K562 (cell line): Measurements from ENCODE around the gene ADD1. TPM values are rescaled to one million over a fixed set of nuclear protein-coding genes. Genes with fewer than 3 reads are reported as not detected.

Experiments
- ATAC-seq: fragments of 200-7000 bp; cut with Tn5 transposase; 3 replicates; pipeline ENCODE4 v1.9.1; 2020; ENCODE audit warnings: moderate library complexity
- BruUV-seq: library from RNA; stranded (reverse); fragments of 400-500 nt; replicated peaks from 2 replicates; lab custom pipeline; 2021; lab: Mats Ljungman, UMichigan
- CTCF ChIA-PET: fragments of 300-600 bp; formaldehyde crosslinking; extraction: SDS; loops from one replicate; lab custom pipeline; 2021; ENCODE audit warnings: low intra/inter-chr PET ratio; lab: Yijun Ruan, JAX
- POLR2A ChIA-PET: fragments of 300-600, 350-650 bp; sonication (Branson Sonifier 250); formaldehyde crosslinking; extraction: SDS; loops from one replicate; lab custom pipeline; 2021; ENCODE audit warnings: antibody characterized with exemption, inconsistent platforms; lab: Yijun Ruan, JAX
- DNase-seq, 4 experiments: peaks; one replicate each; pipeline versions ENCODE4 v3.0.0 to v3.0.0-alpha.2; 2011 to 2018; ENCODE audit warnings: low spot score in 3 of 4, mixed read lengths in 3 of 4; ENCODE audit errors: extremely low read depth in 1 of 4
- FAIRE-seq: peaks from 2 replicates; lab custom pipeline; 2011; peaks lifted over from hg19 to GRCh38; lab: Jason Lieb, UNC
- H2AFZ ChIP-seq: 2 replicates; pipeline ENCODE4 v1.6.0; 2011; ENCODE audit warnings: low read depth, low read length, control low read depth, inconsistent platforms
- H3K27ac ChIP-seq: fragments of 200-600 bp; 3 replicates; pipeline ENCODE4 v1.8.0; 2011; ENCODE audit warnings: low read depth, mild to moderate bottlenecking, control low read depth, inconsistent platforms, low read length, moderate library complexity, mixed read lengths; ENCODE audit errors: extremely low read depth
- H3K27me3 ChIP-seq, 2 experiments: fragments of 300-600 bp in 1 of 2; 2 replicates in 1 of 2; 3 replicates in 1 of 2; pipeline versions ENCODE4 v1.6.0 to v1.8.0; 2011; ENCODE audit warnings: inconsistent platforms in 2 of 2, low read length in 2 of 2, mild to moderate bottlenecking in 1 of 2, mixed read lengths in 1 of 2, moderate library complexity in 1 of 2; ENCODE audit not compliant: control insufficient read depth in 2 of 2, insufficient read depth in 2 of 2
- H3K36me3 ChIP-seq: fragments of 300-600 bp; 3 replicates; pipeline ENCODE4 v1.8.0; 2011; ENCODE audit warnings: mild to moderate bottlenecking, low read length, inconsistent platforms; ENCODE audit not compliant: control insufficient read depth, insufficient read depth
- H3K4me1 ChIP-seq, 2 experiments: fragments of 200-600 bp in 1 of 2; replicated peaks in 1 of 2; 2 replicates in 1 of 2; 3 replicates in 1 of 2; pipeline versions ENCODE4 v1.5.1 to v1.8.0; 2011; ENCODE audit warnings: inconsistent platforms in 2 of 2, low read length in 2 of 2, mild to moderate bottlenecking in 1 of 2, mixed read lengths in 1 of 2, moderate library complexity in 1 of 2; ENCODE audit not compliant: control insufficient read depth in 2 of 2, insufficient read depth in 2 of 2
- H3K4me2 ChIP-seq: 2 replicates; pipeline ENCODE4 v1.6.1; 2011; ENCODE audit warnings: low read length, control low read depth, inconsistent platforms, mixed read lengths; ENCODE audit not compliant: insufficient read depth
- H3K4me3 ChIP-seq: fragments of 200-600 bp; sonication (generic), shearing (Covaris generic); 2 replicates; pipeline ENCODE4 v1.5.1; 2016; ENCODE audit warnings: control low read depth, inconsistent platforms
- H3K79me2 ChIP-seq: fragments of 200-600 bp; 3 replicates; pipeline ENCODE4 v1.8.0; 2011; ENCODE audit warnings: low read length, inconsistent platforms; ENCODE audit not compliant: control insufficient read depth, insufficient read depth
- H3K9ac ChIP-seq, 2 experiments: 2 replicates each; pipeline versions ENCODE4 v1.6.0 to v1.6.1; 2011; ENCODE audit warnings: low read depth in 2 of 2, low read length in 2 of 2, control low read depth in 1 of 2, inconsistent platforms in 1 of 2, mild to moderate bottlenecking in 1 of 2, mixed read lengths in 1 of 2; ENCODE audit not compliant: insufficient read depth in 1 of 2
- H3K9me1 ChIP-seq: one replicate; pipeline ENCODE4 v1.6.0; 2011; ENCODE audit warnings: inconsistent platforms, mild to moderate bottlenecking, low read length, moderate library complexity; ENCODE audit not compliant: control insufficient read depth, insufficient read depth
- H3K9me3 ChIP-seq: replicated peaks from 2 replicates; pipeline ENCODE4 v1.5.1; 2011; ENCODE audit warnings: low read depth, low read length, inconsistent platforms; ENCODE audit not compliant: control insufficient read depth, insufficient read depth
- H4K20me1 ChIP-seq: replicated peaks from 2 replicates; pipeline ENCODE4 v1.6.1; 2011; ENCODE audit warnings: low read length, inconsistent platforms, mixed read lengths; ENCODE audit not compliant: control insufficient read depth, insufficient read depth
- KAT2B ChIP-seq: IDR thresholded peaks from one replicate; pipeline ENCODE4 v1.6.1; 2012; ENCODE audit warnings: low read depth, mild to moderate bottlenecking, control low read depth, inconsistent platforms, low read length, moderate library complexity
- PHF21A ChIP-seq: fragments of 450-650 bp; IDR thresholded peaks from 2 replicates; pipeline ENCODE4 v1.6.1; 2017; ENCODE audit warnings: low read depth, borderline replicate concordance
- POLR2AphosphoS5 ChIP-seq: IDR thresholded peaks from 2 replicates; pipeline ENCODE4 v1.6.1; 2011; ENCODE audit warnings: mild to moderate bottlenecking, low read depth, low read length, moderate library complexity; ENCODE audit not compliant: control insufficient read depth, insufficient read depth
- RBM15 ChIP-seq: fragments of 200-400 bp; formaldehyde crosslinking; IDR thresholded peaks from 2 replicates; pipeline ENCODE4 v1.6.1; 2018; ENCODE audit warnings: mild to moderate bottlenecking, low read length, moderate library complexity; ENCODE audit not compliant: insufficient read depth
- SETDB1 ChIP-seq: IDR thresholded peaks from one replicate; pipeline ENCODE4 v1.6.1; 2012; ENCODE audit warnings: low read length, control low read depth, inconsistent platforms
- THRAP3 ChIP-seq: fragments of 450-650 bp; IDR thresholded peaks from 2 replicates; pipeline ENCODE4 v1.6.1; 2016; ENCODE audit warnings: mild to moderate bottlenecking, inconsistent platforms, borderline replicate concordance
- XRCC5 ChIP-seq: fragments of 200-400 bp; formaldehyde crosslinking; IDR thresholded peaks from 2 replicates; pipeline ENCODE4 v1.6.1; 2017; ENCODE audit warnings: low read depth, mild to moderate bottlenecking, low read length
- ZKSCAN1 ChIP-seq: fragments of 150-350 bp; IDR thresholded peaks from 2 replicates; pipeline ENCODE4 v1.6.1; 2016; ENCODE audit warnings: low read depth, low read length
- WGBS: fragments of 100-300 bp; shearing (Covaris generic); methylation state at CpG from one replicate; pipeline ENCODE4 v1.1.6; 2016; ENCODE audit warnings: low coverage, mixed read lengths; ENCODE audit not compliant: insufficient coverage; ENCODE audit errors: missing lambda C conversion rate; 5-methylcytosine and 5-hydroxymethylcytosine counted together
- in situ Hi-C: fragments of 300-500 bp; cut with MboI; formaldehyde crosslinking; loops from 4 replicates; pipeline ENCODE4 v1.15.0; 2018; ENCODE audit warnings: inconsistent platforms, mixed read lengths
- intact Hi-C: fragments of 100-400 bp; cut with micrococcal nuclease; formaldehyde crosslinking; loops from 2 replicates; pipeline ENCODE4 v1.14.2; 2022
- polyA plus RNA-seq, 8 experiments: library from polyadenylated mRNA; depleted of rRNA in 4 of 8; stranded (reverse) in 5 of 8; unstranded in 3 of 8; fragments of >200 nt; fragmentation: Nextera tagmentation in 2 of 8; fragmentation: Illumina TruSeq in 1 of 8; extraction: Ambion mirVana in 2 of 8; extraction: Trizol in 1 of 8; gene quantifications; 2 replicates each; pipeline versions ENCODE4 v1.2.1 to v1.2.3, GENCODE V29; 2011 to 2014; ENCODE audit warnings: inconsistent platforms in 1 of 8, missing spikeins in 1 of 8
- total RNA-seq, 7 experiments: library from RNA; depleted of rRNA in 6 of 7; stranded (reverse); fragments of >200 nt in 6 of 7; fragmentation: Illumina TruSeq in 2 of 7; extraction: Trizol in 2 of 7; gene quantifications; 2 replicates each; pipeline versions ENCODE4 v1.2.1 to v1.2.3, GENCODE V29; 2011 to 2021; ENCODE audit warnings: low replicate concordance in 1 of 7
- TF ChIP-seq, protein P1 (sequence below): fragments of 250-450 bp; sonication (Bioruptor Pico); IDR thresholded peaks from 2 replicates; pipeline ENCODE4 v1.8.0; 2021; ENCODE audit warnings: mild to moderate bottlenecking, moderate library complexity

The ADD1 gene
- total and polyA plus RNA-seq, 9 of the 15 experiments (the other 6 are each of a cell fraction or from before 2014, with no cell fraction given) = 17.5 to 153 (median 74.0) TPM

DNA sequence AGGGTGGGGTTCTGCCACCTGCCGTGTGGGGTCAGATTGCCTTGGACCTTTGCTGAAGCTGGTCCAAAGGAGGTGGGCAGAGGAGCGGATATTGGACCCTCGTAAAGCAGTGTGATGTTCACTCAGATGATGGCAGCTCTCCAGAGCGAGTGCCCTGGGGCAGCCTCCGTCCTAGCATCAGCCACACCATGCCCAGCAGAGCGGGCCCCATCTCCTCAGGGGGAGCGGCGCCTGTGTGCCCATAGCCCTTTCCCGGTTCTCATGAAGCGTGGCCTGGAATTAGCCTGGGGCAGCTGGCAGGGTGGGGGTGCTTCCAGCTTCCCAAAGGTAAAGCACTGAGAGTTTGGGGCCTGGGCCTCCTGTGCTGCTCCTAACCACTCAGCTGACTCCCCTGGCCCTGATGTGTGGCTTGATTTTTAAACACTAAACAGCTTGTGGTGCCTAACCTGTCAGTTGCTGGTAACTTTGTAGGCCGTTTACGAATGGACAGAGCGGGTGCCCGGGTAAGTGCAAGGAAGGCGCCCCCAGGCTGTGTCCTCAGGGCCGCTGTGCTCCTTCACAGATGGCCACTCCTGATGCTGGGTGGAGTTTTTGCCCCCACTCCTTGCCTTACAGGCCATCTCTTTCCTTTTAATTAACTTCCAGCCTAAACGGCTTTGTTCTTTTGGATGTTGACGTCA is 83.5 kb downstream of the ADD1 start:
- Histone ChIP-seq H4K20me1 (0 out of 2 replicates have a peak, but pooled peaks cover 8% of the 10 kb centered on the region), H3K9me3 (no peaks in the 10 kb centered on the region), H3K4me1 (peaks cover 0 to 21% of the 10 kb centered on the region in 2 experiments; a peak in 1 of 5 replicates), H3K27me3 (no peaks in the 10 kb centered on the region)
- FAIRE-seq = no peak
- no peak for ATAC-seq
- TF ChIP-seq KAT2B = no peak
- TF ChIP-seq POLR2AphosphoS5 = no peak
- TF ChIP-seq, all 486 proteins: peak for 0
- Histone ChIP-seq H3K4me2 (no peak overlapping the region), H3K27ac (no peak overlapping the region), H3K79me2 (no peaks in the 10 kb centered on the region; the same call in 2 of the 3 replicates), H3K36me3 (peaks cover 84% of the 10 kb centered on the region; the same call in 2 of the 3 replicates), H3K9me1 (no peaks in the 10 kb centered on the region), H3K9ac (no peak overlapping the region), H2AFZ (no peak overlapping the region), H3K4me3 (no peak overlapping the region)
- no TSS peak for BruUV-seq
- intact Hi-C loops = no loop called here
- 92% methylated on average over 17 of the region's 18 CpGs for WGBS
- ChIA-PET POLR2A (interaction anchor here (1.2 kb wide), 1 partner anchor 15 kb away, joined by 3 read pairs; no protein-coding TSS in a partner anchor), CTCF (no interaction called here)
- DNase-seq = no peak
- in situ Hi-C loops = no loop called here

DNA sequence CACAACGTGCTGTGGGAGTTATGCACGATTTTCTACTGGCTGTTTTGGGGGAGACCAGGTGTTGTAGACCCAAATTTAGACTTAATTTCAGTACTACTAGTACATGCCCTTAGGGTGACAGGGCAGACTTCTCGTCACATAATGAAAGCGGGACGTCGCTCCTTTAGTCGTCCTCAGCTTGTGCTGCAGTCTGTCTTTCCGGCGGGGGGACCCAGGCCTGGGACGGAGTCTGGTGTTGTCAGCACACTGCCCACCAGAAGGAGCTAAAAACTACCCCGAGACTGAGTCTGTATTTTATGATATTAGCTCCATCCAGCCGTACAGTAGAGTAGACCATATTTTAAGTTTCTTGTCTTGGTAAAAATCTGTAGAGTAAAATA is 84.0 kb downstream of the ADD1 start:
- FAIRE-seq = no peak
- ChIA-PET POLR2A (interaction anchor here (1.2 kb wide), 1 partner anchor 15 kb away, joined by 3 read pairs; no protein-coding TSS in a partner anchor), CTCF (no interaction called here)
- H3K9me3 ChIP-seq = no peaks in the 10 kb centered on the region
- H3K4me3 ChIP-seq = no peak overlapping the region
- H2AFZ ChIP-seq = no peak overlapping the region
- BruUV-seq = no TSS peak
- peaks cover 90% of the 10 kb centered on the region; the same call in 2 of the 3 replicates for H3K36me3 ChIP-seq
- TF ChIP-seq, protein P1, sequence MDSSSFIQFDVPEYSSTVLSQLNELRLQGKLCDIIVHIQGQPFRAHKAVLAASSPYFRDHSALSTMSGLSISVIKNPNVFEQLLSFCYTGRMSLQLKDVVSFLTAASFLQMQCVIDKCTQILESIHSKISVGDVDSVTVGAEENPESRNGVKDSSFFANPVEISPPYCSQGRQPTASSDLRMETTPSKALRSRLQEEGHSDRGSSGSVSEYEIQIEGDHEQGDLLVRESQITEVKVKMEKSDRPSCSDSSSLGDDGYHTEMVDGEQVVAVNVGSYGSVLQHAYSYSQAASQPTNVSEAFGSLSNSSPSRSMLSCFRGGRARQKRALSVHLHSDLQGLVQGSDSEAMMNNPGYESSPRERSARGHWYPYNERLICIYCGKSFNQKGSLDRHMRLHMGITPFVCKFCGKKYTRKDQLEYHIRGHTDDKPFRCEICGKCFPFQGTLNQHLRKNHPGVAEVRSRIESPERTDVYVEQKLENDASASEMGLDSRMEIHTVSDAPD (CRISPR knock-in tag) = no peak
- no peak for TF ChIP-seq THRAP3
- TF ChIP-seq XRCC5 = no peak
- no peak for TF ChIP-seq SETDB1
- no peak for TF ChIP-seq PHF21A
- TF ChIP-seq RBM15 = no peak
- TF ChIP-seq ZKSCAN1 = no peak
- TF ChIP-seq, all 486 proteins: peak for 0
- Histone ChIP-seq H3K27ac (no peak overlapping the region), H3K4me1 (peaks cover 0 to 27% of the 10 kb centered on the region in 2 experiments; a peak in 2 of 5 replicates), H4K20me1 (0 out of 2 replicates have a peak, but pooled peaks cover 8% of the 10 kb centered on the region), H3K9me1 (no peaks in the 10 kb centered on the region), H3K4me2 (no peak overlapping the region), H3K9ac (no peak overlapping the region), H3K79me2 (no peaks in the 10 kb centered on the region; the same call in 2 of the 3 replicates), H3K27me3 (no peaks in the 10 kb centered on the region)
- no peak for DNase-seq
- in situ Hi-C loops (no loop called here), intact Hi-C loops (no loop called here)
- no peak for ATAC-seq
- 87% methylated on average over 12 of the region's 12 CpGs for WGBS
